HG03521 (cell line): ENCODE measurements around the gene NLGN4Y.
"Not testable (repeated sequence)": the region's sequence is repeated elsewhere in the genome, so short reads cannot be mapped to it uniquely, and the experiment has no call there.

ENCODE experiments used
- ATAC-seq: cut with Tn5 transposase; IDR thresholded peaks from one replicate; pipeline ENCODE4 v1.9.1; 2021; ENCODE audit warnings: mild to moderate bottlenecking, moderate library complexity; ENCODE audit not compliant: unreplicated experiment

Gene NLGN4Y

DNA sequence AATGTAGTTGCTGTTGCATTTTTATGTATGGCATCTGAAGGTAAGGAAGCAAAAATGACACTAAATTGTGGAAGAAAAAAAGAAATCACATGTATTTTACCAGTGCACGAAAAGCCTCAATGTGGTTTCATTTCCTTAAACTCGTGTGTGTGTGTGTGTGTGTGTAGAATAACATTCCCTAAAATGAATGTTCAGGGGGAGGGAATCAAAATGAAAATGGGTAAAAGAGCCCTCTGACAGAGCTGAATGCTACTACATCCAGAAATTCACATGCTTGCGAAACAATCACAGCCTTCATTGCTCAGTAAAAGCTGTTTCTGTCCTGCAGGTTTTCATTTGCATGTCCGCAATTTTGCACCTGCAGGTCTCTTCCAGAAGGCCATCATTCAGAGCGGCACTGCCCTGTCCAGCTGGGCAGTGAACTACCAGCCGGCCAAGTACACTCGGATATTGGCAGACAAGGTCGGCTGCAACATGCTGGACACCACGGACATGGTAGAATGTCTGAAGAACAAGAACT is 305.1 kb downstream of the NLGN4Y start:
- ATAC-seq = no peak

DNA sequence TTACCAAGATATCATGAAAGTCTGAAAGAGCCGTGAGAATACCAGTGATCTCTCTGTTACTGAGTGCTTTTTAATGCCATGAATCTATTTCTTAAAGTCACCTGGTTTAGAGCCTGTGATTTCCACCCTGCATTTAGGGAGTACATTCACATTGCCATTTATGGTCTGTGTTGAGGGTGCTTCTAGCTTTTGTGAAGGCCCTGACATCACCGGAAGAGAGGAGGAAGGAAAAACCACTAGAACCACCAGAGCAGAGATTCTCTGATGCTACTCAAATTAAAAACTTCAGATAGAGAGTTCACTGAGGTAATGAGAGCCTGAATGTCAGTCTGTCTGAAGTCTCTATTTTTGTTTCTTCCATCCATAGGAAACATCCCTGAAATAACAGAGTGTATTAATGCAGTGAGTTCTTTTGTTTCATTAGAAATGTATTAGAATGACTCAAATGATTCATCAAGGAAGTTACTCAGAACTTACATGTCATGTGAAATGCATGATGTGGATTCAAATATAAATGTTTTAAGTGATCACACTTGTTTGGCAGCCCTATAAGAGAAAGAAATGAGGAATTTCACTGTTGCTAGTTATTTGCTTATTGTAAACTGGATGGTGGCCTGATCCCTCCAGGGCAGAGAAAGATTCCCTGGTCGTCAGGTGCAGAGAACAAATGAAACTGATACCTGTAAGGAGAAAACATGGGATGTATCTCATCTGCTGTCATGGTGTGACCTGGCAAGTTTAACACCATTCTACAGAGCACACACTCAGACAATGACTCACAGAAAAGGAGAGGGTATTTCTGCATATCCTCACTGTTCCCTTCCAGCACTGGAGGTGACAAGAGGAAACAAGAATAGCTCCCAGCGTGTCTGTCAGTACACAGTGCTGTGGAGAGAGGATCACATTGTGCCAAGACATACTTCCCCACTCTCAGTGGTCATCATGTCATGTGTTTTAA is 310.1 kb downstream of the NLGN4Y start:
- no peak for ATAC-seq

DNA sequence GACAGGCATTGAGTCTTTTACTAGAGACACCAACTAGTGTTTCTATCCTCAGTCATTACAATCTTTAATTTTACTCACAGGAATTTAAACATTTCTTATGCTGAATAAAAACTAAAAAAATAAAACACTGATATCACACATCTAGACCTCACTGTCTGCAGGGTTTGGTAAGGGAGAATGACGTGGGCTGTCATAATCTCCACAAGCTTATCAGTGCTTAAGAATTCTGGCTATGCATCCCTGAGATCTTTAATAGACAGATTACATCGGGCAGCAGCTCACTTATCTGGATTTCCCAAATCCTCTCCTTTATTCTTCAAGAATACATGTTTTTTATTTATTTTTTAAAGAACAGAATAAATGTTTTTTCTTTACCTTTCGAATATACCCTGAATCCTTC is 313.1 kb downstream of the NLGN4Y start:
- no peak for ATAC-seq

DNA sequence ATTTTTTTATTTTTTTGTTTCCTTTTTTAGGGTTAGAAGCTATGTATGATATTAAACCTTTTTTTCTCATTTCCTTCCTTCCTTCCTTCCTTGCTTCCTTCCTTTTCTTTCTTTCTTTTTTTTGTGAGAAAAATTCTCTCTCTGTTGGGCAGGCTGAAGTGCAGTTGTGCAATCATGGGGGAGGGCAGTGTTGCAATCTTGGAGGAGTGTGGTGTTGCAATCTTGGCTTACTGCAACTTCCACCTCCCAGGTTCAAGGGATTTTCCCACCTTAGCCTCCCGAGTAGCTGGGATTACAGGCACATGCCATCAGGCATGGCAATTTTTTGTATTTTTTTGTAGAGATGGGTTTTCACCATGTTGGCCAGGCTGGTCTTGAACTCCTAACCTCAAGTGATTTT is 326.4 kb downstream of the NLGN4Y start:
- no peak for ATAC-seq

DNA sequence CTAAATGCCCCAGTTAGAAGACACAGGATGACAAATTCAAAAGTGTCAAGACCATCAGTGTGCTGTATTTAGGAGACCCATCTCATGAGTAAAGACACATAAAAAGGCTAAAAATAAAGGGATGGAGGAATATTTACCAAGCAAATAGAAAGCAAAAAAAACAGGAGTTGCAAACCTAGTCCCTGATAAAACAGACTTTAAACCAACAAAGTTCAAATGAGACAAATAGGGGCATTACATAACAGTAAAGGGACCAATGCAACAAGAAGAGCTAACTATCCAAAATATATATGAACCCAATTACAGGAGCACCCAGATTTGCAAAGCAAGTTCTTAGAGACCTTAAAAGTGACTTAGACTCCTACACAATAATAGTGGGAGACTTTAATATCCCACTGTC is 336.1 kb downstream of the NLGN4Y start:
- ATAC-seq = no peak

DNA sequence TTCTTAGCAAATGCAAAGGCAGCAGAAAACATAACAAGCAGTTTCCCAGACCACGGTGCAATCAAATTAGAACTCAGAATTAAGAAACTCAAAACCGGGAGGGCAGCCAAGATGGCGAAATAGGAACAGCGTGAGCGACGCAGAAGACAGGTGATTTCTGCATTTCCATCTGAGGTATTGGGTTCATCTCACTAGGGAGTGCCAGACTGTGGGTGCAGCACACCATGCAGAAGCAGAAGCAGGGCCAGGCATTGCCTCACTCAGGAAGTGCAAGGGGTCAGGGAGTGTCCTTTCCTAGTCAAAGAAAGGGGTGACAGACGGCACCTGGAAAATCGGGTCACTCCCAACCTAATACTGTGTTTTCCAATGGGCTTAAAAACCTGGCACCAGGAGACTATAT is 336.7 kb downstream of the NLGN4Y start:
- not testable (repeated sequence) for ATAC-seq

DNA sequence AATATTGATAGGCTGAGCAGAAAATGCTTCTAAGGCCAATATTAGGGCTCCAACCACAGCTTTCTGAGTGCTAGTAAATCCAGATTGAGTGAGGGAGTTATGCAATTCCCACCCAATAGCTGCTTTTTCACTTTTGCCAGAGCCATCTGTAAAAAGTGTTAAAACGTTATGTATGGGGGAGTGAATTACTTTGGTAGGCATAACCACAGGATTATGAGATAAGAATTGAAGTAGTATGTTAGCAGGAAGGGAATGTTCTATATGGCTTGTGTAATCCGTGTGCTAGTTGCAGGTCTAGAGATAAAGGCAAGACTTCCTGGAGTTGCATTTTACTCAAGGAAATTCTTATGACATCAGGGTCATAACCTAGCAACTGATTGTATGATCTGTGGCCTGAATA is 347.6 kb downstream of the NLGN4Y start:
- ATAC-seq = no peak
